DMS153 (cell line): Measurements from ENCODE around the gene OR51G2.

Experiments
- DNase-seq: peaks from one replicate; lab custom pipeline; 2025; lab: John Stamatoyannopoulos, UW

The OR51G2 gene

DNA sequence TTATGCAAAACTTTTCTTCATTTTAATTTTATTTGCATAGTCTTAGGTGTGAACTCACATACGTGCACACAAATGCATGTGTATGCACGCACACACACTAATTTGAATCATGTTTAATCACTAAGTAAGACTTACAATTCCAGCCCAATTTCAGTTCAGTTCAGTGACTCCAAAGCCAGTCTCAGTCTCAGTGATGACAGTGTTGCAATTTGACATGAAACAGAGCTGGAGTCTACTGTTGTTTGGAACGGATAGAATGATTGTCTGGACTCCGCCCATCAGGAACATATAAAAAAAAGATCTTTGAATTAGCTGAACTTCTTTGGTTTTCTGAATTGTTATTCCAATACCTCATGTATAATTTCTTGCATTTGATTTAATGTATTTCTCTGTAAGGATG is 55.3 kb downstream of the OR51G2 start:
- no peak for DNase-seq
